Nephron progenitor cell (in vitro differentiated cells): Measurements from ENCODE around the gene CPD.

Source experiments
- DNase-seq: peaks from one replicate; pipeline ENCODE4 v3.0.0; 2021
- H3K27ac Mint-ChIP-seq: 2 replicates; pipeline ENCODE4 v1.8.0; 2021; ENCODE audit warnings: mild to moderate bottlenecking, moderate library complexity, mixed read lengths
- H3K27me3 Mint-ChIP-seq: 2 replicates; pipeline ENCODE4 v1.8.0; 2021; ENCODE audit warnings: mild to moderate bottlenecking, low read depth, mixed read lengths; ENCODE audit not compliant: poor library complexity
- H3K36me3 Mint-ChIP-seq: 2 replicates; pipeline ENCODE4 v1.8.0; 2021; ENCODE audit warnings: low read depth, mixed read lengths
- H3K4me1 Mint-ChIP-seq: 2 replicates; pipeline ENCODE4 v1.8.0; 2021; ENCODE audit warnings: mixed read lengths
- H3K4me3 Mint-ChIP-seq: 2 replicates; pipeline ENCODE4 v1.8.0; 2021; ENCODE audit warnings: mild to moderate bottlenecking, moderate library complexity, mixed read lengths
- H3K9me3 Mint-ChIP-seq: 2 replicates; pipeline ENCODE4 v1.8.0; 2021; ENCODE audit warnings: mild to moderate bottlenecking, moderate library complexity, mixed read lengths
- TF ChIP-seq, protein P1 (sequence below): fragments of 200-600 bp; sonication (generic); IDR thresholded peaks from 2 replicates; pipeline ENCODE4 v1.5.0; 2021; ENCODE audit warnings: antibody characterized with exemption

Gene CPD

GRCh38 chr17:30358055-30358760 lies 20.5 kb upstream of the CPD start:
- DNase-seq = no peak

GRCh38 chr17:30360086-30360808 lies 18.5 kb upstream of the CPD start:
- H3K9me3 Mint-ChIP-seq = peaks cover 32% of the 10 kb centered on the region
- H3K27ac Mint-ChIP-seq = no peak overlapping the region
- DNase-seq = no peak
- TF ChIP-seq, protein P1, sequence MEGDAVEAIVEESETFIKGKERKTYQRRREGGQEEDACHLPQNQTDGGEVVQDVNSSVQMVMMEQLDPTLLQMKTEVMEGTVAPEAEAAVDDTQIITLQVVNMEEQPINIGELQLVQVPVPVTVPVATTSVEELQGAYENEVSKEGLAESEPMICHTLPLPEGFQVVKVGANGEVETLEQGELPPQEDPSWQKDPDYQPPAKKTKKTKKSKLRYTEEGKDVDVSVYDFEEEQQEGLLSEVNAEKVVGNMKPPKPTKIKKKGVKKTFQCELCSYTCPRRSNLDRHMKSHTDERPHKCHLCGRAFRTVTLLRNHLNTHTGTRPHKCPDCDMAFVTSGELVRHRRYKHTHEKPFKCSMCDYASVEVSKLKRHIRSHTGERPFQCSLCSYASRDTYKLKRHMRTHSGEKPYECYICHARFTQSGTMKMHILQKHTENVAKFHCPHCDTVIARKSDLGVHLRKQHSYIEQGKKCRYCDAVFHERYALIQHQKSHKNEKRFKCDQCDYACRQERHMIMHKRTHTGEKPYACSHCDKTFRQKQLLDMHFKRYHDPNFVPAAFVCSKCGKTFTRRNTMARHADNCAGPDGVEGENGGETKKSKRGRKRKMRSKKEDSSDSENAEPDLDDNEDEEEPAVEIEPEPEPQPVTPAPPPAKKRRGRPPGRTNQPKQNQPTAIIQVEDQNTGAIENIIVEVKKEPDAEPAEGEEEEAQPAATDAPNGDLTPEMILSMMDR = no peak
- H3K4me1 Mint-ChIP-seq = peaks cover 8% of the 10 kb centered on the region
- peaks cover 5% of the 10 kb centered on the region for H3K36me3 Mint-ChIP-seq
- H3K27me3 Mint-ChIP-seq = peaks cover 11% of the 10 kb centered on the region
- no peak overlapping the region for H3K4me3 Mint-ChIP-seq

More at GRCh38 chr17:30358055-30358760, 20.5 kb upstream of the CPD start:
- Mint-ChIP-seq H3K27me3 (peaks cover 6% of the 10 kb centered on the region), H3K4me1 (no peaks in the 10 kb centered on the region), H3K9me3 (peaks cover 32% of the 10 kb centered on the region), H3K4me3 (no peak overlapping the region), H3K27ac (no peak overlapping the region), H3K36me3 (peaks cover 5% of the 10 kb centered on the region)
- TF ChIP-seq, protein P1 = no peak

DNA sequence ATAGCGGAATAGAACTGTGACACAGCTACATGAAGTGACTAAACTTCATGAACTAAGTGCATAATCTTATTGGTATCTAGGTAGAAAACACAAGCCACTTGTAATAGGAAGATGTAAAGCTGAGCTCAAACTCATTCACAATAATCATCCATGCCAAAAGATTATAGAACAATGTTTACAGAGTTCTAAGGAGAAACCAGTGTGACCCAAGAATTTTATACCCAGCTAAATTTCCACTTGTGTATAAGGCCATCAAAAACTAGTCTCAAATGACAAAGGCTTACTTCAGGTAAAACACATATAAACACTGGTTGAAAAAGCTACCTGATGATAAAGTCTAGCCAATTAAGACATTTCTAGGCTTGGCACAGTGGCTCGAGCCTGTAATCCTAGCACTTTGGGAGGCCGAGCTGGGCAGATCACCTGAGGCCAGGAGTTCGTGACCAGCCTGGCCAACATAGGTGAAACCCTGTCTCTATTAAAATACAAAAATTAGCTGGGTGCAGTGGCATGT lies 16.9 kb upstream of the CPD start:
- DNase-seq = no peak
- no peak overlapping the region for H3K4me3 Mint-ChIP-seq
- H3K9me3 Mint-ChIP-seq = peaks cover 32% of the 10 kb centered on the region
- H3K4me1 Mint-ChIP-seq = peaks cover 11% of the 10 kb centered on the region
- H3K27me3 Mint-ChIP-seq = peaks cover 11% of the 10 kb centered on the region
- no peak overlapping the region for H3K27ac Mint-ChIP-seq
- H3K36me3 Mint-ChIP-seq = peaks cover 5% of the 10 kb centered on the region
- TF ChIP-seq, protein P1 = no peak

DNA sequence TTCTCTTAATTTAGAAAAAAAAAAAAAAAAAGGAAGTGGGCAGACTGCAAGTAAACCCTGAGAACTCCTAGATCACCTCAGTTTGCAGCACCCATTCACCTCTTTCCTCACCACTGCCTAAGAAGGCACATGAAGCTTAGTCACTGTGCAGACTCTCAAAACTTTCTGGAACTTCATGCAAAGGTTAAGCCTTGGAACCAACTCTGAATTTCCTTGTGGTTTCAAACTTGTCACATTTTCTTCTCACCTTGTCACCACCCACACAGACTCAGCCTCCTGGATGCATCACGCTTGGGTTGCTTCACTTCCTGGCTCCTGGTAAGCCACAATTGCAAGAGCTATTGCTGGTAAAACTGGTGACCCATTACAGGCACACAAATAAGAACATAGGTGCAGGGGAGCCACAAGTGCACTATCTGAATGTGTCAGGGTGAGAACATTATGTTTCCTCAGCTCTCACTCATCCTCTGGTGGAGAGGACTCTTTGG lies 15.0 kb upstream of the CPD start:
- peaks cover 18% of the 10 kb centered on the region for H3K4me1 Mint-ChIP-seq
- H3K9me3 Mint-ChIP-seq = peaks cover 32% of the 10 kb centered on the region
- H3K36me3 Mint-ChIP-seq = peaks cover 5% of the 10 kb centered on the region
- no peak for DNase-seq
- TF ChIP-seq, protein P1 = no peak
- H3K4me3 Mint-ChIP-seq = no peak overlapping the region
- no peak overlapping the region for H3K27ac Mint-ChIP-seq
- peaks cover 15% of the 10 kb centered on the region for H3K27me3 Mint-ChIP-seq

DNA sequence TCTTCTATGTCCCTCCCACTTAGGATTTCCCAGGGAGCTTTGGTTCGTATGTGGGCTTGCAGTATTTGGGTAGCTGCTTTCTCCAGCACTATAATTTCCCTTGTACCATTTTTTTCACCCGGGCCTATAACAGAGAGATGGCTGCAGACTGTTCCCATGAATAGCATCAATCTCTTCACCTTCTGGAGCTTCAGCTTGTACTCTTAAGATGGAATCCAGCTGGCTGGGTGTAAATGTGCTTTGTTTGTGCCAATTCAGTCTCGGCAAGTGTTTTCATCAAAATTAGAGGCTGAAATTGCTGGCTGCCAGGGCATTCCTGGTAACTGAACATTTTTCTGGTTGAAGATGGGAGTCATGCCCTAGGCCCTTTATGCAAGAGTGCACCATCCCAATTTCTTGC lies 12.2 kb upstream of the CPD start:
- Mint-ChIP-seq H3K4me1 (peaks cover 35% of the 10 kb centered on the region), H3K27ac (no peak overlapping the region), H3K27me3 (peaks cover 23% of the 10 kb centered on the region), H3K4me3 (no peak overlapping the region), H3K36me3 (no peaks in the 10 kb centered on the region), H3K9me3 (peaks cover 18% of the 10 kb centered on the region)
- TF ChIP-seq, protein P1 = no peak
- DNase-seq = no peak
